K562 (cell line): Measurements from ENCODE around the gene NDOR1. TPM values are rescaled to one million over a fixed set of nuclear protein-coding genes. Genes with fewer than 3 reads are reported as not detected.

Source experiments
- KDM1A ChIP-seq, 2 experiments: fragments of 450-650 bp; IDR thresholded peaks; 2 replicates each; pipeline ENCODE4 v1.6.1; 2016; ENCODE audit warnings: mild to moderate bottlenecking in 2 of 2
- MEF2A ChIP-seq: IDR thresholded peaks from 2 replicates; pipeline ENCODE4 v1.6.1; 2011; ENCODE audit warnings: low read depth, mild to moderate bottlenecking, low read length, moderate library complexity; ENCODE audit not compliant: control insufficient read depth
- MLLT1 ChIP-seq, 2 experiments: fragments of 450-650 bp; IDR thresholded peaks; 2 replicates each; pipeline ENCODE4 v1.6.1; 2016
- NFATC3 ChIP-seq: fragments of 450-650 bp; IDR thresholded peaks from 2 replicates; pipeline ENCODE4 v1.6.1; 2017; ENCODE audit warnings: mild to moderate bottlenecking
- STAT6 ChIP-seq: sonication (generic); formaldehyde crosslinking; IDR thresholded peaks from 2 replicates; pipeline ENCODE4 v1.8.1; 2023; ENCODE audit warnings: mild to moderate bottlenecking, missing genetic modification reagents
- THAP12 ChIP-seq: fragments of 250-450 bp; sonication (Bioruptor Pico); IDR thresholded peaks from 2 replicates; pipeline ENCODE4 v1.9.0; 2021; ENCODE audit warnings: mild to moderate bottlenecking, inconsistent platforms
- ZBTB40 ChIP-seq, 2 experiments: fragments of 450-650 bp in 1 of 2; sonication (generic) in 1 of 2; formaldehyde crosslinking in 1 of 2; IDR thresholded peaks; 2 replicates each; pipeline versions ENCODE4 v1.7.1 to v1.9.0; 2016 to 2022; ENCODE audit warnings: inconsistent platforms in 1 of 2, mild to moderate bottlenecking in 1 of 2, missing genetic modification reagents in 1 of 2
- ZKSCAN8 ChIP-seq: fragments of 200-800 bp; sonication (Bioruptor generic); IDR thresholded peaks from 2 replicates; pipeline ENCODE4 v1.6.1; 2016; ENCODE audit warnings: missing genetic modification characterization, missing compliant biosample characterization
- polyA plus RNA-seq, 8 experiments: library from polyadenylated mRNA; depleted of rRNA in 4 of 8; stranded (reverse) in 5 of 8; unstranded in 3 of 8; fragments of >200 nt; fragmentation: Nextera tagmentation in 2 of 8; fragmentation: Illumina TruSeq in 1 of 8; extraction: Ambion mirVana in 2 of 8; extraction: Trizol in 1 of 8; gene quantifications; 2 replicates each; pipeline versions ENCODE4 v1.2.1 to v1.2.3, GENCODE V29; 2011 to 2014; ENCODE audit warnings: inconsistent platforms in 1 of 8, missing spikeins in 1 of 8
- total RNA-seq, 7 experiments: library from RNA; depleted of rRNA in 6 of 7; stranded (reverse); fragments of >200 nt in 6 of 7; fragmentation: Illumina TruSeq in 2 of 7; extraction: Trizol in 2 of 7; gene quantifications; 2 replicates each; pipeline versions ENCODE4 v1.2.1 to v1.2.3, GENCODE V29; 2011 to 2021; ENCODE audit warnings: low replicate concordance in 1 of 7

Gene NDOR1
- total and polyA plus RNA-seq, 9 of the 15 experiments (the other 6 are each of a cell fraction or from before 2014, with no cell fraction given), result 0.06 to 36.9 (median 6.9) TPM

GRCh38 chr9:137240841-137241489 is 35.5 kb downstream of the NDOR1 start, which contains the start of gene TUBB4B (continued):
- TF ChIP-seq ZBTB40 (IDR thresholded peaks at IDR 0.05) (peak; percentile 69; the same call in 1 of the 2 replicates), ZBTB40 (CRISPR knock-in tag; IDR thresholded peaks at IDR 0.05) (no peak), MLLT1 (IDR thresholded peaks at IDR 0.05) (peak; percentile 66 to 99), MEF2A (no peak), KDM1A (IDR thresholded peaks at IDR 0.05) (no peak), NFATC3 (no peak), ZKSCAN8 (CRISPR knock-in tag) (no peak), STAT6 (peak; percentile 37; the same call in 1 of the 2 replicates), THAP12 (CRISPR knock-in tag) (peak; percentile 96)
